GM19395 (cell line): ENCODE measurements around the gene ZNF583.
A peak's percentile ranks its signal among the peaks of the same experiment; 100 is the strongest.

Experiments
- ATAC-seq: cut with Tn5 transposase; IDR thresholded peaks from one replicate; pipeline ENCODE4 v1.9.1; 2021; ENCODE audit warnings: mild to moderate bottlenecking, moderate library complexity; ENCODE audit not compliant: unreplicated experiment

Gene ZNF583

DNA sequence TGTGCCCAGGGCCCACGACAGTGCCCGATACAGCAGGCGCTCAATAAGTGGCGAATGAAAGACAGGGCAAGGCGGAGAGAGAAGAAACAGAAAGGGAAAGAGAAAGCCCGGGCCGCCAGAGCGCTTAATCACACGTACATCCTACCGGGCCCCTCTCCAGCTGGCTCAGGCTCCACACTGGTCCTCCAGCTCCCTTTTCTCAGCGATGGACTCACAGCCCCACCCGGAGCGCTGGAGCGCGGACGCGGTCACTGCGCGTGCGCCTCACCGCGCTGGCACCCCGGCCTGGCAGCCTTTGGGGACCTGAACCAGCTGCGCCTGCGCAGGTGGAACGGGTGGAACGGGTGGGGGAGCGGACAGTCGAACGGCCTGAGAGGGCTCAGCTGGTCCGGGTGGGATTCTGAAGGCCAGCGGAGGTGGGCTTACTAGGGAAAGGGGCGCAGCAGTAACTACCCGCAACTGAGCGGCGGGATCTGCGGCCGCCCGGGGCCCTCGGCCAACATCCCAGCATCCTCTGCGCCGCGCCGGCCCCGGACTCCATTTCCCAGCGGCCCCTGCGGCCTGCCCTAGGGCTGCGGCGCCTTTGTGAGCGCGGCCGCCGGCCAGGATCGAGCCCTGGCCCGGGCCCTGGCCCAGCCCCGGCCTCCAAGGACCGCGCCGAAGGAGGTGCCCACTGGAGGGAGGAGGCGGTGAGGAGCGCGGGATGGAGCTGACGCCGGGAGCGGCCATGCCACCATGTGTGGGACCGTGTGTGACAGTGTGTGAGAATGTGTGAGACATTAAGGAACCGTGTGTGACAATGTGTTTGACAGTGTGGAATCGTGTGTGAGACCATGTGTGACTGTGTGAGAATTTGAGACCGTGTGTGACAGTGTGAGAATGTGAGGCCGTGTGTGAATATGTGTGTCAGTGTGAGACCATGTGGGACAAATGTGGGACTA is at the start of gene ZNF583:
TSS of gene ZNF583 (plus strand) at position 569 of the 941 bp plus-strand sequence. CDS start 2,783 bp downstream, outside the sequence.
- peak; percentile 80 for ATAC-seq

DNA sequence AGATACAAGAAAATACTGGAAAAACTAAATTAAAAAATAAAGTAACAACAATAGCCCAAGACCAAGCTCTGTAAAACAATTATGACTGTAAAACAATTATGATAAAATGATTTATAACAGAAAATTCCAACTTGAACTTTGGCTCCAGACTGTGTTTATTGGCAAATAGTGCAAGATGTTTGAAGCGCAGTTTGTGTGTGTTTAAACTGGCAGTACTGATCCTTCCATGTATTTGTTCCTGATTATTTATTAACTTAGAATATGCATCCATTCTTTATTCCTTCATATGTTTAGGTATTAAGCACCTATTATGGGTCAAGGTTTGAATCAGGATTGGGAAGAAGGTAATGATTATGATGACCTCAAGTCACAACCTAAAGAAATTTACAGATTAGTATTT is 48.6 kb upstream of the ZNF583 start:
- no peak for ATAC-seq

DNA sequence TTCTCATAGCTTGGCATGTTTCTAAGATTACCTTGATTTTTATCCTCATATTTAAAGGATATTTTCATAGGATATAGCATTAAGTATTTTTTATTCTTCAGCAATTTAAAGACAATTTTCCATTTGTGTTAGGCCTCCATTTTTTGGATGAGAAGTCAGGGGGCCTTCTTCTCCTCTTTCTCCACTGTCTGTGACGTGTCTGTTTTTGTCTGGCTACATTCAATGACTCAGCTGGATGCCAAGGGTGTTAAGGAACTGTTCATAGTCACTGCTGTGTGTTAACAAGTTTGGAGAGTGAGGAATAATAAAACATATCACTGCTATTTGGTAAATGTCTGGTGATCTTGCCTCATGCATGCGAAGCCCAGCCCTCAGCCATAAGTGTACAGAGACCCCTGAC is 47.2 kb upstream of the ZNF583 start:
- ATAC-seq = no peak

DNA sequence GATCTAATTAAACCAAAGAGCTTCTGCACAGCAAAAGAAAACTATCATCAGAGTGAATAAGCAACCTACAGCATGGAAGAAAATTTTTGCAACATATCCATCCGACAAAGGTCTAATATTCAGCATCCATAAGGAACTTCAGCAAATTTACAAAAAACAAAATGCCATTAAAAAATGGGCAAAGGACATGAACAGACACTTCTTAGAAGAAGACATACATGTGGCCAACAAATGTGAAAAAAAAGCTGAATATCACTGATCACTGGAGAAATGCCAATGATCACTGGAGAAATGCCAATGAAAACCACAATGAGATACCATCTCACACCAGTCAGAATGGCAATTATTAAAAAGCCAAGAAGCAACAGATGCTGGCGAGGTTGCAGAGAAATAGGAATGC is 43.3 kb upstream of the ZNF583 start:
- ATAC-seq = no peak

DNA sequence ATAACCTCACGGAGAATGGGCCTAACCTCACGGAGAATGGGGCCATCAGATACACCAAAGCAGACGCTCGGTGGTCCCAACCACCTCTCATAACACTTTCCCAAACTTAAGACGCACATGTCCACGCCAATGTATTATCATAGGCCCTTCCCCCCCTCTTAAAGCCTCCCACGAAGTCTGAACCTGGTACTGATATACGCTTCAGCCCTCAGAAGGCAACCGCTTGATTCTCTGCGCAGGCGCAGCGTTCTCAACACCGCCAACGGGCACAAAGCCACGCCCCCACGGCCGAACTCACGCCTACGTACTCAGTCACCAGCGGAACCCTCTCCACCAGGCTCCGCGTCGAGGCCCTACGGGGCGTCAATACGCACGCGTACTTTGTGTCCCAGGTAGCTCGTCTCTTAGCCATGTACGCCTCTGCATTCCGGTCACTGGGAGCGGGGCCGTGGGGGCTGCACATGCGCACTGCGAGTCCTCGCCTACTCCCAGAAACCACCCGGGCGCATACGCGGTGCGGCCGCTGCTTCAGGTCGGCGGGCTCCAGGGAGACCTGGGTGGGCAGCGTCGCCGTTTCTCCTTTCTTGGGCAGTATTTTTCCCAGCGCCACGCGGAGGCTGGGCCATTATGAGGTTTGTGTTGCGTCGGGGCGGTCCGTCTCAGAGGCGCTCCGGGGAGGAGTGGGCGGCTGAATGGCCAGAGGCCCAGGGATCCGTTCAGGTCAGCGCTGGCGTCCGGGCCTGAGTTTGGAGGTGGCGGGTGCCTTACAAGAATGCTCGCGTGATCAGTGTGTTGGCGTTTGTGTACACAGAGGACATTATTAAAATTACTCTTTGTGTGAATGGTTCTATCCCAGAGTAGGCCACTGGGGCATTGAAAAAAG is 36.1 kb upstream of the ZNF583 start:
- ATAC-seq = peak; percentile 47

DNA sequence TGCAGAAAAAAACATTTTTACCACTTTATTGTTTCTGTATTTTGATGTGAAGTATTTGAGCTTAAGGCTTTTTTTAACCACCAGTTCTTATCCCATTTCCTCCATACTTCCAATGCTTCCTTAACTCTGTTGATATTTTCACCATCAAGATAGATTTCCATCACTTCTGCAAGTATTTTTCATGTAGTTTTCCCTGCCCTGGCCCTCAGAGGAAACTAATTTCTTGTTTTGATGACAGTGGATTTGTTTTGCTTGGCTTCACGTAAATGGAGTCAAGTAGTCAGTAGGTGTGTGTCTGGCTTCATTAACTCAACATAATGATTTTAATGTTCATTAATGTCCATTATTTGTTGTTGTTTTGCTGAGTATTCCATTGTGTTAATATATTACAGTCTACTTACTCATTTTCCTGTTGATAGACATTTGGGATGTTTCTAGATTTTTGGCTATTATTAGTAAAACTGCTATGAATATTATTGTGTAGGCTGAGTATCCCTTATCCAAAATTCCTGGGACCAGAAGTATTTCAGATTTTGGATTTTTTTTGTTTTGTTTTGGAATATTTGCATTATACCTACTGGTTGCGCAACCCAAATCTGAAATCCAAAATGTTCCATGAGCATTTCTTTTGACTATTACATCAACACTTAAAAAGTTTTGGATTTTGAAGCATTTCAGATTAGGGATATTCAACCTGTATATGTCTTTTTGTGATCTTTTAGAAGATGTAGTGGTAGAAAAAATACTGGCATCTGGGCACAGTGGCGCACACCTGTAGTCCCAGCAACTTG is 34.1 kb upstream of the ZNF583 start:
- no peak for ATAC-seq

DNA sequence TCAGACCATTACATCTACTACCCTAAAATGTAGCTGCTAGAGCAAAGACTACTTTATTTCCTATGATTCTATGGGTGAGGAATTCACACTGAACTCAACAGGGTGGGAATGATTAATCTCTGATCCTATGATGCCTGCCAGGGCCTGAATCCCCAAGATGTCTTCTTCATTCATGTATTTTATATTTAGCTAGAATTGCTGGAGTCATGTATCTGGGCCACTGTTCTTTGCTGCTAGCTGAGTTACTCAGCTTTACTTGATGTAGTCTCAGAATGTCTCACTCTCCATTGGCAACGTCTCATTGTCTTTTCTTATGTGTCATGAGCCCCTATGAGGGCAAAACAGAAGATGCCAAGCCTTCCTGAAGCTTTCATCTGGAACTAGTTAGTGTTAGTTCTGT is 31.9 kb upstream of the ZNF583 start:
- ATAC-seq = no peak

DNA sequence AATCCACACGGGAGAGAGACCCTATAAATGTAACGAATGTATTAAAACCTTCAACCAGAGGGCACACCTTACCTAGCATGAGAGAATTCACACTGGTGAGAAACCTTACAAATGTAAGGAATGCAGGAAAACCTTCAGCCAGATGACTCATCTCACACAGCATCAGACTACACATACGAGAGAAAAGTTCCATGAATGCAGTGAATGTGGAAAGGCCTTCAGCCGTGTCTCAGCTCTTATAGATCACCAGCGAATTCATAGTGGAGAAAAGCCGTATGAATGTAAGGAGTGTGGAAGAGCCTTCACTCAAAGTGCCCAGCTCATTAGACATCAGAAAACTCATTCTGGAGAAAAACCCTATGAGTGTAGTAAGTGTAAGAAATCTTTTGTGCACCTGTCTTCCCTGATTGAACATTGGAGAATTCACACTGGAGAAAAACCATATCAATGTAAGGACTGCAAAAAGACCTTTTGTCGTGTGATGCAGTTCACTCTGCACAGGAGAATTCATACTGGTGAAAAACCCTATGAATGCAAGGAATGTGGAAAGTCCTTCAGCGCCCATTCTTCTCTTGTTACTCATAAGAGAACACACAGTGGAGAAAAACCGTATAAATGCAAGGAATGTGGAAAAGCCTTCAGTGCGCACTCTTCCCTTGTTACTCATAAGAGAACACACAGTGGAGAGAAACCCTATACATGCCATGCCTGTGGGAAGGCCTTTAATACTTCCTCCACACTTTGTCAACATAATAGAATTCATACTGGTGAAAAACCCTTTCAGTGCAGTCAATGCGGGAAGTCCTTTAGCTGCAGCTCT is 26.8 kb upstream of the ZNF583 start:
- no peak for ATAC-seq

DNA sequence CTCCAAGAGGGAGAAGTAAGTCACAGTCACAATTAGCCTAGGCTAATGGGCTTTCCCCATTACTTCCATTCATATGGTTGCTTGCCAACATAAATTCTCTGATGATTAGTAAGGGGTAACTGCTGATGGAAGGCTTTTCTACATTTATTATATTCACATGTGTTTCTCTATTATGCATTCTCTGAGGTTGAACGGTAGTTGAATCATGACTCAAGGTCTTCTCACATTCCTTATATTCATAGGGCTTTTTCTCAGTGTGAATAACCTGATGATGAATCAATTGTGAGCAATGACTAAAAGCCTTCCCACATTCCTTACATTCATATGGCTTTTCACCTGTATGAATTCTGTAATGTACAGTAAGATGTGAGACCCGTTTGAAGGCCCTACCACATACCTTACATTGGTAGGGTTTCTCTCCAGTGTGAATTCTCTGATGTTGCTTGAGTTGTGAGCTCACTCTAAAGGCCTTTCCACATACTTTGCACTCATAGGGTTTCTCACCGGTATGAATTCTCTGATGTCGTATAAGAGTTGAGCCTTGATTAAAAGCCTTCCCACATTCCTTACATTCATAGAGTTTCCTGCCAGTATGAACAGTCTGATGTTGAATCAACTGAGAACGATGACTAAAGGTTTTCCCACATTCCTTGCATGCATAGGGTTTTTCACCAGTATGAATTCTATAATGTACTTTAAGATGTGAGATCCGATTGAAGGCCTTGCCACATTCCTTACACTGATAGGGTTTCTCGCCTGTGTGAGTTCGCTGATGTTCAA is 20.1 kb upstream of the ZNF583 start:
- no peak for ATAC-seq

DNA sequence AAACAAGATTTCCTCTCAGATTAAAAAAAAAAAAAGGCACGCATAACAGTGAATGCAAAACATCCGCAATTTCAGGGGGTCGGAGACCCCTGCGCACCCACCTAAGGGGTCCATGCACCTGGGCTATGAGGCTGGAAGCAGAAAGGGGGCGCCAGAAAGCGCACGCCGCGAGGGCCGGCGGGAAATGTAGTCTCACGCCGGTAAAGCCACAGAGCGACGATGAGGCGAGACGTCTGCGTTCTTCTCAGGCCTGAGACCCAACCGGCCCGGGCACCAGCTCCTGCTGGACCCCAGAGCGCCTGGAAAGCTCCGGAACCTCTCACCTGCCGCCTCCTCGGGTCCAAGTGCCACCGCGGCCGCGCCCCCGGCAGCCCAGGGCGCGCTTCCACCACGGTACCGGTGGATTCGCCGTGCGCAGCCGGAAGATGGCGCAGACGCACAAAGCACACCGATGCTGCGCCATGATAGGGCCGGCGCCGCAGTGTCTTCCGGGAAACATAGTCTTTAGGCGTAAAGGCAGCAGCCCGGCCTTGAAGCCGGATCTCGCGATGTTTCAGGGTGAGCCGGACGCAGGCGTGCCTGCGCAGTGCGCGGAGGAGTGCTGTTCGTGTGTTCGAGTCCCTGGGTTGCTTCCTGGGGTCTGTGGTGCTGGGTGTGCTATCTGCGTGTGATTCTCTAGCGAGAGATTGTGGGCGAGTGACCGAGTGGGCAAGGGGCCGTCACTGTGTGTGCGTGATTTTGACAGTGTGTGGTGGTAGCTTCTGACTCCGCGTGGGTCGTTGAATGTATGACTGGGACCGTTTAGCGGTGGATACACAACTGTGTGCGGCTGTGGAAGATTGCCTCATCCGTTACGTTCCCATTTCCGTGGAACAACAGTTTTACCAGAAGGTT is 10.8 kb upstream of the ZNF583 start, which contains the start of gene ZNF582:
TSS of gene ZNF582 (minus strand) at position 416 of the 894 bp plus-strand sequence. CDS start 1,782 bp downstream, outside the sequence.
- peak; percentile 98 for ATAC-seq

DNA sequence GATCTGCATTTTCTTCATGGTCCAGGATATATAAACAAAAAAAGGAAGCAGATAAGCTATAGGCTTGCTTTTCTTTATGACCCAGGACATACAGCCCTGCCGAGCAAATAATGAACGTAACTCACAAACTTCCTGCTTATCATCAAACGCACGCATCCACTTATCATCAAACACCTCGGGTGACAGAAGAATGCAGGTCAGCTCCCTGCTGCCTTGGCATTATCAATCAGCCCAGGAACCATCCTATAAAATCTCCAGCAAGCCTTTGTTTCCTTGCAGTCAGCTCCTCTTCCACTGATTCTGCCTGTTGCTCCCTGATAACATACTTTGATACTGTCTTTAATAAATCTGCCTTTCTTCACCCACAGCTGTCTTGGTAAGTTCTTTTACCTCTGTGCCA is 5.3 kb upstream of the ZNF583 start:
- ATAC-seq = no peak

DNA sequence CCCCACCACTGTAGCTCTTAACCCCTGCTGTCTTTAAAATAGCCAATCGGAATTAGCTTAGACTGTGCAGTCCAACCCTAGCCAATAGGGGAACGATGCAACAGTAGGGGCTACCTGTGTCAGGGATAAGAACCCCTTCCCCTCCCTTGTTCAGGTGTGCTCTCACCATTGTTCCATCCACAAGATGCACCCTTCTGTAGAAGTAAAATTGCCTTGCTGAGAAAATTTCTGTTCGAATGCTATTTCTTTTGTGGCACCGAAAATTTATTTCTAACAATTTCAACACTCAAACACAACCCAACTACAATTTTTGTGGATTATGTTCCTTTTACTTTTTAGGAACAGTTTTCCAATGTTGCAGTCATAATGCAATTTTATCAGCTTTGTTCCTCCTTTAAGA is 3.6 kb upstream of the ZNF583 start:
- no peak for ATAC-seq

DNA sequence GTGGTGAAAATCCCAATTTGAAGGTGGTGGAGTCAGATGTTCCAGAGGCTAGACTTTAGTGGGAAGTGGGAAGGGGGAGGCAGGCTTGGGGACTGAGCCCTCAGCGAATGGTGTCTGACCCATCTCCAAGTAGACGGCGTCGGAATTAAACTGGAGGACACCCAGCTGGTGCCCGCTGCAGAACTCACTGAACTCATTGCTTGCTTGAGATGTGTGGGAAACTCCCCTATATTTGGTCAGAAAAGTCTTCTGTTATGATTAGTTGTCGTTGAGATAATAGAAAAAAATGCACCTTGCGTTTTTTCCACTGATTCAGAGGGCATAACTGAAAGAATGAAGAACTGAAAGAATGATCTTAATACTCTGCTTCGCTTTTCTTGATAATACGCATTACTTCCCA is 871 bp upstream of the ZNF583 start:
- ATAC-seq = peak; percentile 31

DNA sequence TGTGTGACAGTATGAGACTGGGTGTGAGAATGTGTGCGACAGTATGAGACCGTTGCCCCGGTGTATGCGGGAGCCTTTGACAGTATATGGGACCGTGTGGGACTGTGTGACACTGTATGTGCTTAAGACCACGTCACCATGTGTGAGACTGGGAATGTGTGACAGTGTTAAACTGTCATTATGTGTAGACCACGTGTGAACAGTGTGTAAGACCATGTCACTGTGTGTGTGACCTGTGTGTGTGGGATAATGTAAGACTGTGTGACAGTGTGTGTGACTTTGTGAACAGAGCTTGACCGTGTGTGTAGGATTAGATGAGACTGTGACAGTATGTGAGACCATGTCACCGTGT is 549 bp downstream of the ZNF583 start:
- no peak for ATAC-seq

DNA sequence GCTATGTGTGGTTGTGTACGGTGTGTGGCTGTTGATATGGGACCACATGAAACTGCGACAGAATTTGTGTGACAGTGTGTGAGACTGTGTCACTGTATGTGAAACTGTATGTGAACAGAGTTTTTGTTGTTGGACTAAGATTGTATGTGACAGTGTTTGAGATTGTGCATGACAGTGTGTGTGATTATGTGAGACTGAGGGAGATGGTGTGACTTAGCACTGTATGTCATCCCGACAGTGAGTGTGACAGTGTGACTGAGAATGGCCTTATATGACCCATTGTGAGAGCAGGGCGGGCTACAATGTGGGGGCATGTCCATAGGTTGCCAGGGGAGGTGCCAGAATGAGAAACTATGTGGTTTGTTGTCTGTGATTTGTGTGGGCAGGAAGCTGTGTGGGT is 930 bp downstream of the ZNF583 start:
- ATAC-seq = no peak

DNA sequence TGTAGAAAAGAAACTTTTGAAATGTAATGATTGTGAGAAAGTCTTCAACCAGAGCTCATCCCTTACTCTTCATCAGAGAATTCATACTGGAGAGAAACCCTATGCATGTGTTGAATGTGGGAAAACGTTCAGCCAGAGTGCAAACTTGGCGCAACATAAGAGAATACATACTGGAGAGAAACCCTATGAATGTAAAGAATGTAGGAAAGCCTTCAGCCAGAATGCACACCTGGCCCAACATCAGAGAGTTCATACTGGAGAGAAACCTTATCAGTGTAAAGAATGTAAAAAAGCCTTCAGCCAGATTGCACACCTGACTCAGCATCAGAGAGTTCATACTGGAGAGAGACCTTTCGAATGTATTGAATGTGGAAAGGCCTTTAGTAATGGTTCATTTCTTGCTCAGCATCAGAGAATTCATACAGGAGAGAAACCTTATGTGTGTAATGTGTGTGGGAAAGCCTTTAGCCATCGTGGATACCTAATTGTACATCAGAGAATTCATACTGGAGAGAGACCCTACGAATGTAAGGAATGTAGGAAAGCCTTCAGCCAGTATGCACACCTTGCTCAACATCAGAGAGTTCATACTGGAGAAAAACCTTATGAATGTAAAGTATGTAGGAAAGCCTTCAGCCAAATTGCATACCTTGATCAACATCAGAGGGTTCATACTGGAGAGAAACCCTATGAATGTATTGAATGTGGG is 19.3 kb downstream of the ZNF583 start:
- ATAC-seq = no peak

DNA sequence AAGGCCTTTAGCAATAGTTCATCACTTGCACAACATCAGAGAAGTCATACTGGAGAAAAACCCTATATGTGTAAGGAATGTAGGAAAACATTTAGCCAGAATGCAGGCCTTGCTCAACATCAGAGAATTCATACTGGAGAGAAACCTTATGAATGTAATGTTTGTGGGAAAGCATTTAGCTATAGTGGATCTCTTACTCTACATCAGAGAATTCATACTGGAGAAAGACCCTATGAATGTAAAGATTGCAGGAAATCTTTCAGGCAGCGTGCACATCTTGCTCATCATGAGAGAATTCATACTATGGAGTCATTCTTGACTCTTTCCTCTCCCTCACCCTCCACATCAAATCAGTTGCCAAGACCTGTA is 19.8 kb downstream of the ZNF583 start:
- ATAC-seq = no peak
